Neural progenitor cell (in vitro differentiated cells): Measurements from ENCODE around the gene IGLL5. TPM values are rescaled to one million over a fixed set of nuclear protein-coding genes. Genes with fewer than 3 reads are reported as not detected.

Experiments
- DNase-seq: peaks from one replicate; pipeline ENCODE4 v3.0.0-alpha.2; 2016; ENCODE audit warnings: low spot score
- H2AFZ ChIP-seq: fragments of 200-600 bp; sonication (generic); replicated peaks from 2 replicates; pipeline ENCODE4 v1.6.1; 2016; ENCODE audit warnings: antibody characterized with exemption
- H3F3A ChIP-seq: fragments of 200-600 bp; sonication (generic); 2 replicates; pipeline ENCODE4 v1.6.1; 2016; ENCODE audit warnings: antibody characterized with exemption, low read depth
- H3K27ac ChIP-seq: fragments of 200-600 bp; sonication (generic); 2 replicates; pipeline ENCODE4 v1.5.1; 2016; ENCODE audit warnings: mild to moderate bottlenecking
- H3K27me3 ChIP-seq: fragments of 200-600 bp; sonication (generic); 2 replicates; pipeline ENCODE4 v1.6.1; 2016; ENCODE audit warnings: mild to moderate bottlenecking, moderate library complexity
- H3K36me3 ChIP-seq: fragments of 200-600 bp; sonication (generic); 2 replicates; pipeline ENCODE4 v1.5.1; 2016
- H3K4me1 ChIP-seq: fragments of 200-600 bp; sonication (generic); 2 replicates; pipeline ENCODE4 v1.6.1; 2016; ENCODE audit warnings: mixed run types
- H3K4me2 ChIP-seq: fragments of 200-600 bp; sonication (generic); 2 replicates; pipeline ENCODE4 v1.6.1; 2016
- H3K4me3 ChIP-seq: fragments of 200-600 bp; sonication (generic); 2 replicates; pipeline ENCODE4 v1.5.1; 2016
- H3K79me2 ChIP-seq: fragments of 200-600 bp; sonication (generic); 2 replicates; pipeline ENCODE4 v1.6.1; 2016; ENCODE audit warnings: low read depth
- H3K9ac ChIP-seq: fragments of 200-600 bp; sonication (generic); 2 replicates; pipeline ENCODE4 v1.6.1; 2016
- H3K9me3 ChIP-seq: fragments of 200-600 bp; sonication (generic); 2 replicates; pipeline ENCODE4 v1.5.1; 2016; ENCODE audit warnings: low read depth
- H4K20me1 ChIP-seq: fragments of 200-600 bp; sonication (generic); 2 replicates; pipeline ENCODE4 v1.6.1; 2016; ENCODE audit warnings: low read depth
- H3K27ac Mint-ChIP-seq: 3 replicates; pipeline ENCODE4 v1.8.0; 2021; ENCODE audit warnings: mixed read lengths
- H3K27me3 Mint-ChIP-seq: 2 replicates; pipeline ENCODE4 v1.8.0; 2022; ENCODE audit warnings: low read depth, mild to moderate bottlenecking, inconsistent platforms, moderate library complexity, mixed read lengths; ENCODE audit not compliant: insufficient read depth
- H3K36me3 Mint-ChIP-seq: 3 replicates; pipeline ENCODE4 v1.8.0; 2021; ENCODE audit warnings: mixed read lengths
- H3K4me1 Mint-ChIP-seq: 3 replicates; pipeline ENCODE4 v1.8.0; 2021; ENCODE audit warnings: mixed read lengths
- H3K4me3 Mint-ChIP-seq: 3 replicates; pipeline ENCODE4 v1.8.0; 2021; ENCODE audit warnings: mild to moderate bottlenecking, moderate library complexity, mixed read lengths
- H3K9me3 Mint-ChIP-seq: 3 replicates; pipeline ENCODE4 v1.8.0; 2020; ENCODE audit warnings: mixed read lengths
- EZH2 ChIP-seq: fragments of 200-600 bp; sonication (generic); IDR thresholded peaks from 2 replicates; pipeline ENCODE4 v1.6.1; 2017; ENCODE audit warnings: antibody characterized with exemption, mild to moderate bottlenecking, moderate library complexity
- EZH2phosphoT487 ChIP-seq: fragments of 200-600 bp; sonication (generic); IDR thresholded peaks from 2 replicates; pipeline ENCODE4 v1.6.1; 2017; ENCODE audit warnings: antibody characterized with exemption
- total RNA-seq: library from RNA; depleted of rRNA; stranded (reverse); fragments of >200 nt; gene quantifications from 2 replicates; pipeline ENCODE4 v1.2.3, GENCODE V29; 2015; ENCODE audit warnings: low replicate concordance
- TF ChIP-seq, protein P1 (sequence below): fragments of 200-600 bp; sonication (generic); IDR thresholded peaks from 2 replicates; pipeline ENCODE4 v1.5.1; 2017; ENCODE audit warnings: antibody characterized with exemption, mild to moderate bottlenecking

IGLL5 gene
- total RNA-seq, 1 donor from 2014 or later, result not detected

GRCh38 chr22:22933100-22933806 lies 45.6 kb downstream of the IGLL5 start:
- Mint-ChIP-seq H3K36me3 (no peaks in the 10 kb centered on the region), H3K27ac (no peak overlapping the region), H3K27me3 (peaks cover 7% of the 10 kb centered on the region), H3K9me3 (no peaks in the 10 kb centered on the region), H3K4me3 (no peak overlapping the region), H3K4me1 (no peaks in the 10 kb centered on the region)
- H3F3A ChIP-seq, result no peaks in the 10 kb centered on the region
- TF ChIP-seq, protein P1, sequence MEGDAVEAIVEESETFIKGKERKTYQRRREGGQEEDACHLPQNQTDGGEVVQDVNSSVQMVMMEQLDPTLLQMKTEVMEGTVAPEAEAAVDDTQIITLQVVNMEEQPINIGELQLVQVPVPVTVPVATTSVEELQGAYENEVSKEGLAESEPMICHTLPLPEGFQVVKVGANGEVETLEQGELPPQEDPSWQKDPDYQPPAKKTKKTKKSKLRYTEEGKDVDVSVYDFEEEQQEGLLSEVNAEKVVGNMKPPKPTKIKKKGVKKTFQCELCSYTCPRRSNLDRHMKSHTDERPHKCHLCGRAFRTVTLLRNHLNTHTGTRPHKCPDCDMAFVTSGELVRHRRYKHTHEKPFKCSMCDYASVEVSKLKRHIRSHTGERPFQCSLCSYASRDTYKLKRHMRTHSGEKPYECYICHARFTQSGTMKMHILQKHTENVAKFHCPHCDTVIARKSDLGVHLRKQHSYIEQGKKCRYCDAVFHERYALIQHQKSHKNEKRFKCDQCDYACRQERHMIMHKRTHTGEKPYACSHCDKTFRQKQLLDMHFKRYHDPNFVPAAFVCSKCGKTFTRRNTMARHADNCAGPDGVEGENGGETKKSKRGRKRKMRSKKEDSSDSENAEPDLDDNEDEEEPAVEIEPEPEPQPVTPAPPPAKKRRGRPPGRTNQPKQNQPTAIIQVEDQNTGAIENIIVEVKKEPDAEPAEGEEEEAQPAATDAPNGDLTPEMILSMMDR, result no peak
- no peak for TF ChIP-seq EZH2
- TF ChIP-seq EZH2phosphoT487, result no peak
- no peaks in the 10 kb centered on the region for H3K4me1 ChIP-seq
- H3K4me3 ChIP-seq, result no peak overlapping the region
- H2AFZ ChIP-seq, result no peak overlapping the region
- no peak overlapping the region for H3K4me2 ChIP-seq
- H3K36me3 ChIP-seq, result no peaks in the 10 kb centered on the region
- no peak overlapping the region for H3K9ac ChIP-seq
- DNase-seq, result no peak
- H3K27me3 ChIP-seq, result peaks cover 23% of the 10 kb centered on the region
- H4K20me1 ChIP-seq, result no peaks in the 10 kb centered on the region
- no peak overlapping the region for H3K27ac ChIP-seq
- no peaks in the 10 kb centered on the region for H3K79me2 ChIP-seq
- no peaks in the 10 kb centered on the region for H3K9me3 ChIP-seq

DNA sequence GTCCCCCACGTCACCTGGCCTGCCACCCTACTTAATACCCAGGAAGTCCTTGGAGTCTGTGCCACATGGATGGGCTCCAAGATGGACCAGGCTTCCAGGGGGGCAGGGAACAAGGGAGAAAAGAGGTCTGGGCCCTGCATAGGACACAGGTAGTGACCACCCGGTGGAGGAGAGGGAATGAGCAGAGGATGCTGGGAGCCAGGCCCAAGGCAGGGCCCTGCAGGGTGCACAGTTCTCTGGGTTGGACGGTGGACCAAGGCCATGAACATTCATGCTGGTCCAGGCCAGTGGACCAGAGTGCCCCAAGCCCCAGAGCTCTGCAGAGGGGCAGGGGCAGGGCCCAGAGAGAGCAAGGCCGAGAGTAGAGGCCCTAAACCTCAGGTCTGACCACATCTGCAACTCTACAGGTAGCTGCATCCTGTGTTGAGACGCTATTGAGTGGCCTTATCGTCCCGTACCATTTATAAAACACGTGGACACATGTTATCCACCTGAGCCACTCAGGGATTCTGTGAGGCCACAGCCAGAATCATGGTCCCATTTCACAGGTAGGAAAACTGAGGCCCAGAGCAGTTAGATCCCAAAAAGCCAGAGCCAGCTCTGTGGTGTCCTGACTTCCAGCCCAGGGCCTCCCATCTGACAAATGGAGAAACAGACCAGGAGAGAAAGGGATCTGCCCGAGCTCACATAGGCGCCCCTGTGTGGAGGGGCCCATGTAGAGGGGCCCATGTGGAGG lies 46.4 kb downstream of the IGLL5 start:
- H3K27me3 ChIP-seq, result peaks cover 30% of the 10 kb centered on the region
- H3K79me2 ChIP-seq, result no peaks in the 10 kb centered on the region
- H3K4me3 ChIP-seq, result no peak overlapping the region
- no peaks in the 10 kb centered on the region for H3F3A ChIP-seq
- no peak overlapping the region for H3K4me2 ChIP-seq
- H4K20me1 ChIP-seq, result no peaks in the 10 kb centered on the region
- no peaks in the 10 kb centered on the region for H3K4me1 ChIP-seq
- no peak overlapping the region for H3K27ac ChIP-seq
- H3K9ac ChIP-seq, result no peak overlapping the region
- no peak overlapping the region for H2AFZ ChIP-seq
- Mint-ChIP-seq H3K27me3 (peaks cover 7% of the 10 kb centered on the region), H3K4me1 (no peaks in the 10 kb centered on the region), H3K27ac (no peak overlapping the region), H3K4me3 (no peak overlapping the region), H3K36me3 (no peaks in the 10 kb centered on the region), H3K9me3 (no peaks in the 10 kb centered on the region)
- no peaks in the 10 kb centered on the region for H3K9me3 ChIP-seq
- no peak for DNase-seq
- H3K36me3 ChIP-seq, result no peaks in the 10 kb centered on the region
- TF ChIP-seq, protein P1, result no peak
- TF ChIP-seq EZH2 (no peak), EZH2phosphoT487 (no peak)

DNA sequence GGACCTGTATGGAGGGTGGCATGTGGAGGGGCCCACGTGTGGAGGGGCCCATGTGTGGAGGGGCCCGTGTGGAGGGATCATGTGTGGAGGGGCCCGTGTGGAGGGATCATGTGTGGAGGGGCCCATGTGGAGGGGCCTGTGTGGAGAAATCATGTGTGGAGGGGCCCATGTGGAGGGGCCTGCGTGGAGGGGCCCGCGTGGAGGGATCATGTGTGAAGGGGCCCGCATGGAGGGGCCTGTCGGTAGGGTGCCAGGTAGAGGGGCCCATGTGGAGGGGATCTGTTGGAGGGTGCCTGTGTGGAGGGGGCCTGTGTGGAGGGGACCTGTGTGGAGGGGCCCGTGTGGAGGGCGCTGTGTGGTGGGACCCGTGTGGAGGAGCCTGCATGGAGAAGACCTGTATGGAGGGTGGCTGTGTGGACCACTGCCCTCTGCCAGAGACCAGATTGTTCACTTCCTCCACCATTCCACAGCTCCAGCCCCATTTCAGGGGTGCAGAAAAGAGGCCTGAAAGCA lies 47.0 kb downstream of the IGLL5 start:
- Histone ChIP-seq H3K36me3 (no peaks in the 10 kb centered on the region), H3K27me3 (peaks cover 34% of the 10 kb centered on the region), H3K4me3 (no peak overlapping the region), H3K4me1 (no peaks in the 10 kb centered on the region), H2AFZ (no peak overlapping the region), H3F3A (no peaks in the 10 kb centered on the region), H3K79me2 (no peaks in the 10 kb centered on the region), H3K9me3 (no peaks in the 10 kb centered on the region), H3K9ac (no peak overlapping the region), H3K4me2 (no peak overlapping the region), H4K20me1 (no peaks in the 10 kb centered on the region), H3K27ac (no peak overlapping the region)
- no peak for DNase-seq
- no peak for TF ChIP-seq EZH2
- TF ChIP-seq, protein P1, result no peak
- TF ChIP-seq EZH2phosphoT487, result no peak
- Mint-ChIP-seq H3K27me3 (peaks cover 5% of the 10 kb centered on the region), H3K36me3 (no peaks in the 10 kb centered on the region), H3K27ac (no peak overlapping the region), H3K4me3 (no peak overlapping the region), H3K9me3 (no peaks in the 10 kb centered on the region), H3K4me1 (no peaks in the 10 kb centered on the region)
